ENCODE data around the gene RBMS1. TPM values are rescaled to one million over a fixed set of nuclear protein-coding genes. Genes with fewer than 3 reads are reported as not detected.

The RBMS1 gene
- total and polyA plus RNA-seq, 2 of the 13 experiments (the other 11 are each of a cell fraction or from before 2014, with no cell fraction given) = 55.5 to 110 TPM

DNA sequence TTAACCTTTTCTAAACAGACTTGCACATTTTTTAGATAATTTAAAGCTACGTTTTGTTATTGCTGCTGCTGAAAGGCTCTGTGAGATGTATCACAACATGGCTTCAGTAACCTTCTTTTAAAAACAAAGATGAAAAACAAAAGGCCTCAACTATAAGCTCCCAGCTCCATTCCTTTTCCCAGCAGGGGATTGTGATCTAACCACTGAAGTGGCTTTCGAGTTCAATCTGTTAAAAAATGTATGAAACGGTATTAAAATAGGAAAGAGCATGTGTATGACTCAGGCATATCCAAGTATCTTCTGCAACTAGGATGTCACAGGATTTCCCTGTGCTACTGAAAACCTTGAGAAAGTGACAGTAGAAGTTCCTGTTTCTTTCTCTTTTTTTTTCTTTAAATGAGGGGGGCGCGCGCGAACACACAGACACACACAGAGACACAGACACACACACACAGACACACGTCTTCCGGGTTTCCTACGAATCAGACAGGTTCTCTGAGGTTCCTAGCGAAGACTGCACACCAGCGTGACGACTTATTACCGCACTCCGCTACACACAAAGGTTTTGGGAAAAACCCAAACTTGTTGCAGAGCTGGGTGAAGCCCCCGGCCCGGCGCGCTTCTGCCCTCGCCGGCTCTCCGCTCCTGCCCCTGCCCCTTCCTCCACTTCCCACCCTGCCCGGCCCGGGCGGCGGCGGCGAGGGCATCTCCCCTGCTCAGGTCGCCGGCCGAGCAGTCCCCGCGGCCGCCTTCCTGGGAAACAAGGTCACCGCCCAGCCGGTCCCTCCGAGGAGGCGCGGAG lies 86.8 kb downstream of the RBMS1 start (continued):
- TF ChIP-seq AKNA (CRISPR knock-in tag; IDR thresholded peaks at IDR 0.05; ENCODE audit: borderline replicate concordance) (no peak), ZNF142 (CRISPR knock-in tag; IDR thresholded peaks at IDR 0.05) (no peak), ZNF569 (CRISPR knock-in tag; IDR thresholded peaks at IDR 0.05; ENCODE audit: borderline replicate concordance) (no peak), JUN (CRISPR knock-in tag; IDR thresholded peaks at IDR 0.05) (no peak), ETS1 (CRISPR knock-in tag; IDR thresholded peaks at IDR 0.05) (no peak), RAD51 (IDR thresholded peaks at IDR 0.05; ENCODE audit: borderline replicate concordance) (no peak)
- TF ChIP-seq, protein P1, sequence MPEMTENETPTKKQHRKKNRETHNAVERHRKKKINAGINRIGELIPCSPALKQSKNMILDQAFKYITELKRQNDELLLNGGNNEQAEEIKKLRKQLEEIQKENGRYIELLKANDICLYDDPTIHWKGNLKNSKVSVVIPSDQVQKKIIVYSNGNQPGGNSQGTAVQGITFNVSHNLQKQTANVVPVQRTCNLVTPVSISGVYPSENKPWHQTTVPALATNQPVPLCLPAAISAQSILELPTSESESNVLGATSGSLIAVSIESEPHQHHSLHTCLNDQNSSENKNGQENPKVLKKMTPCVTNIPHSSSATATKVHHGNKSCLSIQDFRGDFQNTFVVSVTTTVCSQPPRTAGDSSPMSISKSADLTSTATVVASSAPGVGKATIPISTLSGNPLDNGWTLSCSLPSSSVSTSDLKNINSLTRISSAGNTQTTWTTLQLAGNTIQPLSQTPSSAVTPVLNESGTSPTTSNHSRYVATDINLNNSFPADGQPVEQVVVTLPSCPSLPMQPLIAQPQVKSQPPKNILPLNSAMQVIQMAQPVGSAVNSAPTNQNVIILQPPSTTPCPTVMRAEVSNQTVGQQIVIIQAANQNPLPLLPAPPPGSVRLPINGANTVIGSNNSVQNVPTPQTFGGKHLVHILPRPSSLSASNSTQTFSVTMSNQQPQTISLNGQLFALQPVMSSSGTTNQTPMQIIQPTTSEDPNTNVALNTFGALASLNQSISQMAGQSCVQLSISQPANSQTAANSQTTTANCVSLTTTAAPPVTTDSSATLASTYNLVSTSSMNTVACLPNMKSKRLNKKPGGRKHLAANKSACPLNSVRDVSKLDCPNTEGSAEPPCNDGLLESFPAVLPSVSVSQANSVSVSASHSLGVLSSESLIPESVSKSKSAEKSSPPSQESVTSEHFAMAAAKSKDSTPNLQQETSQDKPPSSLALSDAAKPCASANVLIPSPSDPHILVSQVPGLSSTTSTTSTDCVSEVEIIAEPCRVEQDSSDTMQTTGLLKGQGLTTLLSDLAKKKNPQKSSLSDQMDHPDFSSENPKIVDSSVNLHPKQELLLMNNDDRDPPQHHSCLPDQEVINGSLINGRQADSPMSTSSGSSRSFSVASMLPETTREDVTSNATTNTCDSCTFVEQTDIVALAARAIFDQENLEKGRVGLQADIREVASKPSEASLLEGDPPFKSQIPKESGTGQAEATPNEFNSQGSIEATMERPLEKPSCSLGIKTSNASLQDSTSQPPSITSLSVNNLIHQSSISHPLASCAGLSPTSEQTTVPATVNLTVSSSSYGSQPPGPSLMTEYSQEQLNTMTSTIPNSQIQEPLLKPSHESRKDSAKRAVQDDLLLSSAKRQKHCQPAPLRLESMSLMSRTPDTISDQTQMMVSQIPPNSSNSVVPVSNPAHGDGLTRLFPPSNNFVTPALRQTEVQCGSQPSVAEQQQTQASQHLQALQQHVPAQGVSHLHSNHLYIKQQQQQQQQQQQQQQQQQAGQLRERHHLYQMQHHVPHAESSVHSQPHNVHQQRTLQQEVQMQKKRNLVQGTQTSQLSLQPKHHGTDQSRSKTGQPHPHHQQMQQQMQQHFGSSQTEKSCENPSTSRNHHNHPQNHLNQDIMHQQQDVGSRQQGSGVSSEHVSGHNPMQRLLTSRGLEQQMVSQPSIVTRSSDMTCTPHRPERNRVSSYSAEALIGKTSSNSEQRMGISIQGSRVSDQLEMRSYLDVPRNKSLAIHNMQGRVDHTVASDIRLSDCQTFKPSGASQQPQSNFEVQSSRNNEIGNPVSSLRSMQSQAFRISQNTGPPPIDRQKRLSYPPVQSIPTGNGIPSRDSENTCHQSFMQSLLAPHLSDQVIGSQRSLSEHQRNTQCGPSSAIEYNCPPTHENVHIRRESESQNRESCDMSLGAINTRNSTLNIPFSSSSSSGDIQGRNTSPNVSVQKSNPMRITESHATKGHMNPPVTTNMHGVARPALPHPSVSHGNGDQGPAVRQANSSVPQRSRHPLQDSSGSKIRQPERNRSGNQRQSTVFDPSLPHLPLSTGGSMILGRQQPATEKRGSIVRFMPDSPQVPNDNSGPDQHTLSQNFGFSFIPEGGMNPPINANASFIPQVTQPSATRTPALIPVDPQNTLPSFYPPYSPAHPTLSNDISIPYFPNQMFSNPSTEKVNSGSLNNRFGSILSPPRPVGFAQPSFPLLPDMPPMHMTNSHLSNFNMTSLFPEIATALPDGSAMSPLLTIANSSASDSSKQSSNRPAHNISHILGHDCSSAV (CRISPR knock-in tag; IDR thresholded peaks at IDR 0.05; ENCODE audit: borderline replicate concordance) = no peak

All from HepG2 (cell line).